Neutrophil (primary cell): ENCODE results near the gene ARMH2.
A peak's percentile ranks its signal among the peaks of the same experiment; 100 is the strongest.
"Not testable (repeated sequence)": the region's sequence is repeated elsewhere in the genome, so short reads cannot be mapped to it uniquely, and the experiment has no call there.

Source experiments
- H3K27ac ChIP-seq: fragments of 200-600 bp; sonication (generic); 2 replicates; pipeline ENCODE4 v1.5.1; 2016; ENCODE audit warnings: mild to moderate bottlenecking, moderate library complexity
- H3K27me3 ChIP-seq: fragments of 200-600 bp; sonication (generic); 2 replicates; pipeline ENCODE4 v1.6.0; 2016; ENCODE audit warnings: mild to moderate bottlenecking
- H3K36me3 ChIP-seq: fragments of 200-600 bp; sonication (generic); 2 replicates; pipeline ENCODE4 v1.5.1; 2017
- H3K4me1 ChIP-seq, 2 experiments: fragments of 200-600 bp in 1 of 2; sonication (generic) in 1 of 2; 1 replicate in 1 of 2; 2 replicates in 1 of 2; pipeline versions ENCODE4 v1.5.1 to v1.6.1; 2013 to 2016; ENCODE audit warnings: low read depth in 1 of 2, low read length in 1 of 2, mild to moderate bottlenecking in 1 of 2, moderate library complexity in 1 of 2; ENCODE audit not compliant: control insufficient read depth in 1 of 2, insufficient read depth in 1 of 2
- H3K4me3 ChIP-seq, 2 experiments: fragments of 200-600 bp in 1 of 2; sonication (generic) in 1 of 2; 1 replicate in 1 of 2; 2 replicates in 1 of 2; pipeline ENCODE4 v1.5.1; 2013 to 2016; ENCODE audit warnings: low read depth in 1 of 2, low read length in 1 of 2, mild to moderate bottlenecking in 1 of 2, moderate library complexity in 1 of 2
- H3K9me3 ChIP-seq: fragments of 200-600 bp; sonication (generic); 2 replicates; pipeline ENCODE4 v1.5.1; 2016
- TF ChIP-seq, protein P1 (sequence below): fragments of 200-600 bp; sonication (generic); IDR thresholded peaks from 2 replicates; pipeline ENCODE4 v1.5.1; 2016; ENCODE audit warnings: antibody characterized with exemption

ARMH2 gene

DNA sequence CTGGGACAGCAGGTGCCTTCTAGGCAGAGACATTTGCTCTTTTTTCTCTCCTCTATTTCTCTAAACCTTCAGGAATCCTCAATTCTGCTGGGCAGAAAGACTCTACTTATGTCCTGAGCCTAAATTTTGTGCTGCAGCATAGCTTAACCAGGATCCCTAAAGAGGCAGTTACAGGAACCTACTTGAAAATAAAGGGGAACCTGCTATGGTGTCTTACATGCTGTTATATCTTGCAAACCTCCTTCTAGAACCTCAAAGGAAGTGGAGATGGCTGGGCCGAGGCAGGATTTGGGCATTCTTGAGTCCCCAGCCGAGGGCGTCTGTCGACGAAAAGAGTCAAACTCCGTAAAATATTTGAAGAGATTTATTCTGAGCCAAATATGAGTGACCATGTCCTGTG lies 41.1 kb downstream of the ARMH2 start:
- H3K27ac ChIP-seq, result peak overlapping the region; percentile 48
- TF ChIP-seq, protein P1, sequence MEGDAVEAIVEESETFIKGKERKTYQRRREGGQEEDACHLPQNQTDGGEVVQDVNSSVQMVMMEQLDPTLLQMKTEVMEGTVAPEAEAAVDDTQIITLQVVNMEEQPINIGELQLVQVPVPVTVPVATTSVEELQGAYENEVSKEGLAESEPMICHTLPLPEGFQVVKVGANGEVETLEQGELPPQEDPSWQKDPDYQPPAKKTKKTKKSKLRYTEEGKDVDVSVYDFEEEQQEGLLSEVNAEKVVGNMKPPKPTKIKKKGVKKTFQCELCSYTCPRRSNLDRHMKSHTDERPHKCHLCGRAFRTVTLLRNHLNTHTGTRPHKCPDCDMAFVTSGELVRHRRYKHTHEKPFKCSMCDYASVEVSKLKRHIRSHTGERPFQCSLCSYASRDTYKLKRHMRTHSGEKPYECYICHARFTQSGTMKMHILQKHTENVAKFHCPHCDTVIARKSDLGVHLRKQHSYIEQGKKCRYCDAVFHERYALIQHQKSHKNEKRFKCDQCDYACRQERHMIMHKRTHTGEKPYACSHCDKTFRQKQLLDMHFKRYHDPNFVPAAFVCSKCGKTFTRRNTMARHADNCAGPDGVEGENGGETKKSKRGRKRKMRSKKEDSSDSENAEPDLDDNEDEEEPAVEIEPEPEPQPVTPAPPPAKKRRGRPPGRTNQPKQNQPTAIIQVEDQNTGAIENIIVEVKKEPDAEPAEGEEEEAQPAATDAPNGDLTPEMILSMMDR, result no peak

DNA sequence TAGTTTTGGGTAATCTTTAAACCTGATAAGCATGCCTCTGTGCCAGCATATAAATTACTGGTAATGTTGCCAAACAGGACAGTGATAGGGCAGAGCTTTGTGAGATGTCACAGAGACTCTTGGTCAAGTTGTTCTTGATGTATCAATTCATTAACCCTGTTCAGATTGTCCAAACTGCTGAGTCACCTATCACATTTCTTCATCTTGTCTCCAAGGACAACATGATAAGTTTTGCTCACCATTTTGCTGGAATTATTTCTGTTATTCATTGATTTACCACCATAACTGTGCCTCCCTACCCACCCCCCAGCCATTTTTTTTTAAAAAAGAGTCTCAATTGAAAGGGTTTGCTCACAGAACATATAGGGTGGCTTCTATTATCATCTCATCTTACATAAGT lies 43.4 kb downstream of the ARMH2 start:
- H3K4me3 ChIP-seq, result no peak overlapping the region

More for the DNA sequence above, 41.1 kb downstream of the ARMH2 start:
- Histone ChIP-seq H3K4me3 (no peak overlapping the region), H3K27me3 (no peaks in the 10 kb centered on the region), H3K9me3 (no peaks in the 10 kb centered on the region), H3K36me3 (no peaks in the 10 kb centered on the region), H3K4me1 (peaks cover 0 to 4% of the 10 kb centered on the region in 2 experiments)

DNA sequence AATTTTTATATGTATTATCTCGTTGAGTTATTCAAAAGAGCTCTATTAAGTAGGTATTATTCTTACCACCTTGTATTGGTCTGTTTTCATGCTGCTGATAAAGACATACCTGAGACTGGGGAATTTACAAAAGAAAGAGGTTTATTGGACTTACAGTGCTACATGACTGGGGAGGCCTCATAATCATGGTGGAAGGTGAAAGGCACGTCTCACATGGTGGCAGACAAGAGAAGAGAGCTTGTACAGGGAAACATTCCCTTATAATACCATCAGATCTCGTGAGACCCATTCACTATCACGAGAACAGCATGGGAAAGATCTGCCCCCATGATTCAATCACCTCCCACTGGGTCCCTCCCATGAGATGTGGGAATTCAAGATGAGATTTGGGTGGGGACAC lies 44.3 kb downstream of the ARMH2 start:
- not testable (repeated sequence) for H3K27ac ChIP-seq, H3K27me3 ChIP-seq, H3K36me3 ChIP-seq, H3K4me3 ChIP-seq, H3K9me3 ChIP-seq
- H3K4me1 ChIP-seq, result peaks cover 4 to 12% of the 10 kb centered on the region in 2 experiments

More for the DNA sequence above, 43.4 kb downstream of the ARMH2 start:
- Histone ChIP-seq H3K27me3 (no peaks in the 10 kb centered on the region), H3K27ac (no peak overlapping the region), H3K9me3 (no peaks in the 10 kb centered on the region), H3K4me1 (peaks cover 0 to 4% of the 10 kb centered on the region in 2 experiments), H3K36me3 (no peaks in the 10 kb centered on the region)
- TF ChIP-seq, protein P1, result no peak

DNA sequence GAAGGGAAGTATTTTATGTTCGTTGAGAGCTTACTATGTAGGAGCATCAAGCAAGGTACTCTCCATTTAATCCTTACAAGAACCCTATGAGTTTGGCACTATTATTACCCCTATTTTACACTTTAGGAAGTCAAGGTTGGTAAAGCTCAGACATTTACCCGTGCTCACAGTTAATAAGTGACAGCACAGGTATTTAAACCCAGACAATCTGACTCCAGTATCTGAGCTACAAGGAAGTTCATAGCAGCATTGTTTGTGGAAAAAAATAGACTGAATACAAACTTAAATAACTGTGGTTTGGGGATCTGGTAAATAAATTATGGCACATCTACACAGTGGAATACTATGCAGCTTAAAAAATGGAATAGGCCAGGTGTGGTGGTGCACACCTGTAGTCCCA lies 45.2 kb downstream of the ARMH2 start:
- Histone ChIP-seq H3K36me3 (no peaks in the 10 kb centered on the region), H3K4me3 (no peak overlapping the region), H3K9me3 (no peaks in the 10 kb centered on the region), H3K27me3 (no peaks in the 10 kb centered on the region), H3K4me1 (peaks cover 11 to 18% of the 10 kb centered on the region in 2 experiments), H3K27ac (no peak overlapping the region)
- TF ChIP-seq, protein P1, result no peak

DNA sequence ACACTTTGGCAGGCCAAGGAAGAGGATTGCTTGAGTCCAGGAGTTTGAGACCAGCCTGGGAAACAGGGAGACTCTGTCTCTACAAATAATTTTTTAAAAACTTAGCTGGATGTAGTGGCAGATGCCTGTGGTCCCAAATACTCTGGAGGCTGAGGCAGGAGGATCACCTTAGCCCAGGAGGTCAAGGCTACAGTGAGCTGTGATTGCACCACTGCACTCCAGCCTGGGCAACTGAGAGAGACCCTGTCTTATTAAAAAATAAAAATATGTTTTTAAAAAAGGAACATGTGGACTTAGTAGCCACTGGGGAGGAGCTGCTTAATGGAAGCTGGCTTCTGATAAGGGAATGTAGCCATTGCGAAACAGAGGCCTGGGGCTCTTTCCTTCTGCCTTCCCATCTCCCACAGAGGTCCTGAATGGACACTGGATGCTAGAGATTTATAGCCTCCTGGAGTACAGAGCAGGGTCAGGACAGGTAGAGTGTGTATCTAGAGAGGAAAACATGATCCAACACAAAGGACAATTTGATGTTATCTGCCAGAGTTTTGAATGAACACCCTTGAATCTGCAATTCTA lies 45.7 kb downstream of the ARMH2 start:
- no peak overlapping the region for H3K27ac ChIP-seq
- no peak overlapping the region for H3K4me3 ChIP-seq
- H3K36me3 ChIP-seq, result no peaks in the 10 kb centered on the region
- H3K9me3 ChIP-seq, result no peaks in the 10 kb centered on the region
- peaks cover 11 to 18% of the 10 kb centered on the region in 2 experiments for H3K4me1 ChIP-seq
- TF ChIP-seq, protein P1, result no peak
- no peaks in the 10 kb centered on the region for H3K27me3 ChIP-seq

DNA sequence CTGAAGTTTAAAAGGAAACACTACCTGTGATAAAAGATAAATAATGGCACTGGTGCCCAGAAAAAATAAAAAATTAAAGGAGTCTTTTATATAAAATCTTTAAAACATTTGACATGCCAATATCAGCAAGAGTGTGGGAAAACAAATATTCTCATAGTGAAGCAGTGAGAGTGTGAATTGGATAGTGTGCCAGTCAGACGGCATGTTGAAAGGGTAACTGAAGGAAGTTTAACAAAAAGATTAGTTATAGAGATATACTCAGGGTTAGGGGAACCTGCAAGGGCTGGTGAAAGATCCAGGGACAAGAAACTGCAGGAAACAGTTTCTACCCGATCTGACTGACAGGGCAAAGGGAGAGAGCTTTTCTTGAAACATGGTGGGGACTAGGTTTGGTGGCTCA lies 46.2 kb downstream of the ARMH2 start:
- peaks cover 11 to 18% of the 10 kb centered on the region in 2 experiments for H3K4me1 ChIP-seq
- H3K9me3 ChIP-seq, result no peaks in the 10 kb centered on the region
- H3K27ac ChIP-seq, result no peak overlapping the region
- no peak overlapping the region for H3K4me3 ChIP-seq
- TF ChIP-seq, protein P1, result no peak
- H3K36me3 ChIP-seq, result no peaks in the 10 kb centered on the region
- H3K27me3 ChIP-seq, result no peaks in the 10 kb centered on the region

DNA sequence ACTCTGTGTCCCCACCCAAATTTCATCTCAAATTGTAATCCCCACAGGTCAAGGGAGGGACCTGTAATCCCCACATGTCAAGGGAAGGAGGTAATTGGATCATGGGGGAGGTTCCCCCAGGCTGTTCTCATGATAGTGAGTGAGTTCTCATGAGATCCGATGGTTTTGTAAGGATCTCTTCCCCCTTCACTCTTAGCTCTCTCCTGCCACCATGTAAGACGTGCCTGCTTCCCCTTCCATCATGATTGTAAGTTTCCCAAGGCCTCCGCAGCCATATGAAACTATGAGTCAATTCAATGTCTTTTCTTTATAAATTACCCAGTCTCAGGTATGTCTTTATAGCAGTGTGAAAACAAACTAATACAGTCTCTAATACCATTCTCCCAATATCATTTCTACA lies 47.8 kb downstream of the ARMH2 start:
- H3K27ac ChIP-seq, H3K4me3 ChIP-seq, H3K36me3 ChIP-seq, H3K9me3 ChIP-seq, H3K27me3 ChIP-seq: not testable (repeated sequence)
- peaks cover 11 to 13% of the 10 kb centered on the region in 2 experiments for H3K4me1 ChIP-seq
